ENCODE measurements around the gene KHDC4.

KHDC4 gene

DNA sequence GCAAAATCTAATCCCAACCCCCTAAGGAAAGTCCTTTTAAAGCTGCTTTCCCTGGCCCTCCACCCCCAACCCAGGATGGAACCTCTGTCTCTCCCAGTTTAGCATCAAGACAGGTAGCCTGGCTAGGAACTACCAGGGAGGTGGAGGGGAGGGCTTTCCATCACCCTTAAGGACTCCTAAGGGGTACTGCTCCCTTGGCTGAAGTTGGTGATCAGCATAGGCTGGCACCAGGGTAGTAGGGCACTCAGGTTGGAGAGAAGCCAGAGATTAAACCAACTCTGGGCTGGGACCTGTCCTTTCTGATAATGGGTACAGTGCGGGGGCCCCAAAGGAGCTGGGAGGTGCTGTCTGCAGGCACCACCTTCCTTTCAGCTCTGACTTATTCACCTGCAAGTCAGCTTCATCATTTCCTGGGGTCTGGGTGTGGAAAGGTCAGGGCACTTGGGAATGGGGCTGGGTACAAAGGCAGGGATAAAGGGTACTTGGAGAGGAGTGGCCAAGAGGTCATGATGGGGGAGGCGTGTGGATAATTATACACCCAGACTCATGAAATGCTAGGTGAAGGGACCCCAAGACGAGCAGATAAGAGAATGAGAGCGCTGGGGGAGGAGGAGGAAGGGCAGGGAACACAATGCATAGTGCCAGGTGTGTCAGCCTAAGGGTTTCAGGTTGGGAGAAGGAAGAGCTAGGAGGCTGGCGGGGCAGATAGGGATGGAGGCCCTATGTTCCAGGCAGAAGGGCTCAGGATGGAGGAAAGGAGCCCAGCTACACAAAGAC lies 42.9 kb upstream of the KHDC4 start:
- DNase-seq (ENCODE audit: insufficient read length, low spot score) (no peak), FAIRE-seq (no peak)
- TF ChIP-seq POU2F2 (IDR thresholded peaks at IDR 0.05; ENCODE audit: low read depth, low read length) (no peak), POLR2A (IDR thresholded peaks at IDR 0.05; ENCODE audit: low read depth, low read length) (no peak; the same call in 1 of the 2 replicates), PAX5 (IDR thresholded peaks at IDR 0.05; ENCODE audit: insufficient read depth, low read length, severe bottlenecking) (no peak), SPI1 (IDR thresholded peaks at IDR 0.05; ENCODE audit: low read depth, low read length) (no peak), TAF1 (IDR thresholded peaks at IDR 0.05; ENCODE audit: low read depth, low read length) (no peak), POLR2AphosphoS5 (IDR thresholded peaks at IDR 0.05; ENCODE audit: low read depth, low read length) (no peak)

GRCh38 chr1:155976062-155976912 lies 42.1 kb upstream of the KHDC4 start:
- DNase-seq (ENCODE audit: insufficient read length, low spot score) (no peak), FAIRE-seq (no peak)
- TF ChIP-seq SPI1 (IDR thresholded peaks at IDR 0.05; ENCODE audit: low read depth, low read length) = no peak
- no peak for TF ChIP-seq POU2F2 (IDR thresholded peaks at IDR 0.05; ENCODE audit: low read depth, low read length)
- no peak for TF ChIP-seq PAX5 (IDR thresholded peaks at IDR 0.05; ENCODE audit: insufficient read depth, low read length, severe bottlenecking)
- no peak for TF ChIP-seq POLR2A (IDR thresholded peaks at IDR 0.05; ENCODE audit: low read depth, low read length)
- TF ChIP-seq TAF1 (IDR thresholded peaks at IDR 0.05; ENCODE audit: low read depth, low read length) = no peak
- TF ChIP-seq POLR2AphosphoS5 (IDR thresholded peaks at IDR 0.05; ENCODE audit: low read depth, low read length) = no peak

GRCh38 chr1:155975375-155976061 lies 41.3 kb upstream of the KHDC4 start:
- TF ChIP-seq POLR2A (IDR thresholded peaks at IDR 0.05; ENCODE audit: low read depth, low read length) (no peak), SPI1 (IDR thresholded peaks at IDR 0.05; ENCODE audit: low read depth, low read length) (no peak), POLR2AphosphoS5 (IDR thresholded peaks at IDR 0.05; ENCODE audit: low read depth, low read length) (no peak), PAX5 (IDR thresholded peaks at IDR 0.05; ENCODE audit: insufficient read depth, low read length, severe bottlenecking) (no peak), TAF1 (IDR thresholded peaks at IDR 0.05; ENCODE audit: low read depth, low read length) (no peak), POU2F2 (IDR thresholded peaks at IDR 0.05; ENCODE audit: low read depth, low read length) (no peak)
- FAIRE-seq (no peak), DNase-seq (ENCODE audit: insufficient read length, low spot score) (no peak)

DNA sequence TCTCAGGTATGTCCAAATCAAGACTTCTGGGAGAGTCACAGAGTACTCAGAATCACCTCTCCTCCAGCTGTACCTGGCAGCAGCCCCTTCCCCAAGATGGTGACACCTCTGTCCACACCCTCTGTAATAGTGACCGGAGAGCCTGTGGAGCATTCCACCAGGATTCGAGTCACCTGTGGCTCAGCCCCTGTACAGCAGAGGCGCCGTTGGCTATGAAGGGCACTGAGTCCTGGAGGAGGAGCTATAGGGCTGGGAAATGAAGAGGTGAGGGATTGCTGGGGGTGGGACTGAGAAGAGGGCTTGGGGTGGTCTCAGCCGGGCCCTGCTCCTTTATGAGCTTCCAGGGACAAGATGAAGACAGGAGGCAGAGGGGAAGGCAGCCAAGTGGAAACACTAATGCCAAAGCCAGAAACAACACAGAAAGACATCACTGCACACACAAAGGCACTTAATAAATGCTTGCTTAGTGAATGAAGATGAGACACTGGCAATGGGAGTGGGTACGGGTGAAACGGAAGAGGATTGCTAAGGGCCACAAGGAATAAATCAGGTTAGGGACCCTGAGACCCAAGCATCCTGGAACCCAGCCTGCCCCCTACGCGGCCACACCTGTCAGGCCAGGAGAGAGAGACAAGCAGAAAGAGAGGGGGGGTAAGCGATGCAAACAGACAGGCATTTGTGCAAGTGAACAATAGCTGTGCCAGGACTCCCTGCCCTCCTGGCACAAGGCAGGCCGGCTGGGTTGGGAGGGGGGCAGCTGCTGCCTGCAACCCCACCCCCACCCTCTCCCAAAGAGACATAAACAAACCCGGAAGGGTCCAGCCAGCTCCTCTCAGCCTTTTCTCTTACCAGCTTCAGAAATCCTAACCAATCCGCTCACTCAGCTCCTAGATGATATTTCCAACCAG lies 40.2 kb upstream of the KHDC4 start:
- FAIRE-seq (no peak), DNase-seq (ENCODE audit: insufficient read length, low spot score) (no peak)
- TF ChIP-seq POLR2A (IDR thresholded peaks at IDR 0.05; ENCODE audit: low read depth, low read length) (no peak), POLR2AphosphoS5 (IDR thresholded peaks at IDR 0.05; ENCODE audit: low read depth, low read length) (no peak), POU2F2 (IDR thresholded peaks at IDR 0.05; ENCODE audit: low read depth, low read length) (no peak)

DNA sequence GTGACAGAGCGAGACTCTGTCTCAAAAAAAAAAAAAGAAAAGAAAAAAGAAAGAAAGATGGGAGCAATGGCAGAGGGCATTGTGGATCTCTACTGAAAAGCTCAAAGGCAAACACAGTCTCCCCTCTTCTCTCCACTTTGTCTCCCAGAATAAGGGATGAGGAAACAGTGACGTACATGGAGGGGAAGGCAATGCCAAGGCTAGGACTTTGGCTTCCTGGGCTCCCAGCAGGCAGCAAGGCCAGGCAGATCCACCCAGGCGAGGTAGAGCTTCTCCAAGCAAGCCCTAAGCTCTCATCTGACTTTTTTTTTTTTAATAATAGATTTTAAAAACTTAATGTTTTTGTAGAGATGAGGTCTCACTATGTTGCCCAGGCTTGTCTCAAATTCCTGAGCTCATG lies 39.5 kb upstream of the KHDC4 start:
- no peak for DNase-seq (ENCODE audit: insufficient read length, low spot score)
- no peak for FAIRE-seq
- TF ChIP-seq PAX5 (IDR thresholded peaks at IDR 0.05; ENCODE audit: insufficient read depth, low read length, severe bottlenecking) (no peak), POLR2AphosphoS5 (IDR thresholded peaks at IDR 0.05; ENCODE audit: low read depth, low read length) (no peak), POLR2A (IDR thresholded peaks at IDR 0.05; ENCODE audit: low read depth, low read length) (no peak), POU2F2 (IDR thresholded peaks at IDR 0.05; ENCODE audit: low read depth, low read length) (no peak), TAF1 (IDR thresholded peaks at IDR 0.05; ENCODE audit: low read depth, low read length) (no peak), SPI1 (IDR thresholded peaks at IDR 0.05; ENCODE audit: low read depth, low read length) (no peak)

GRCh38 chr1:155971910-155972809 lies 37.9 kb upstream of the KHDC4 start:
- DNase-seq (ENCODE audit: insufficient read length, low spot score) = no peak
- TF ChIP-seq POU2F2 (IDR thresholded peaks at IDR 0.05; ENCODE audit: low read depth, low read length) (0 out of 2 replicates have a peak, but pooled peaks have one; percentile 7), PAX5 (IDR thresholded peaks at IDR 0.05; ENCODE audit: insufficient read depth, low read length, severe bottlenecking) (no peak)
- FAIRE-seq = no peak

DNA sequence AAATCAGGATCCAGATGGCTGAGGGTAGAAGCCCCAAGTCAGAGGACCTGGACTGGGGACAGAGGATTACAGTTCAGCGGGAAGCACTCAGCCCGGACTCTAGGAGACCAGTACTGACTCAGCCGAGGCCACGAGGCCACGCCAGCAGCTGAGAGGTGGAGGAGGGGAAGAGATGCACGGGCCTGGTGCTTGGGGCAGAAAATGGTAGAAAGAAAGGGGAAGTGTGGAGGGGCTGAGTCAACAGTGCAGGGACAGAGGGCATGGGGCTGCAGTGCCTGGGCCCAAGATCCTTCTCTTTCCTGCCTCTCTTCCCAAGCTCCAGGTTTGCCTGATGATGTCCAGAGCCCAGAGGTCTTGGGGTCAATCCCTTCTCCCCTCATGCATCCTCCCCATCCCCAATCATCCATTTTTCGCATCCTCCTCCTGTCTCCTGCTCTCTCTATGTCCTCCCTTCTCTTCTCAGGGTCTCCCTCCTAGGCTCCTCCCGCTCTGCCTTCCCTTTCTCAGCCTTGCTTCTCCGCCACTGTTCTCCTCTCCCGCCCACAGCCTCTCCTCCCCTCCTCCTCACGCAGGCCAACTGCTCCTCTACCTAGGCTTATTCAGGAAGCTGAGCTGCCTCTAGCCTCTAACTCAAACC lies 36.4 kb upstream of the KHDC4 start:
- peak; percentile 66 for FAIRE-seq
- DNase-seq (ENCODE audit: insufficient read length, low spot score) = peak; percentile 76
- TF ChIP-seq POLR2A (IDR thresholded peaks at IDR 0.05; ENCODE audit: low read depth, low read length) (0 out of 2 replicates have a peak, but pooled peaks have one; percentile 29), SPI1 (IDR thresholded peaks at IDR 0.05; ENCODE audit: low read depth, low read length) (peak; percentile 98), PAX5 (IDR thresholded peaks at IDR 0.05; ENCODE audit: insufficient read depth, low read length, severe bottlenecking) (no peak), POLR2AphosphoS5 (IDR thresholded peaks at IDR 0.05; ENCODE audit: low read depth, low read length) (peak; percentile 39; the same call in 1 of the 2 replicates), POU2F2 (IDR thresholded peaks at IDR 0.05; ENCODE audit: low read depth, low read length) (no peak)
